Measurements from ENCODE around the gene RNPEPL1. TPM values are rescaled to one million over a fixed set of nuclear protein-coding genes. Genes with fewer than 3 reads are reported as not detected.
"Not testable (repeated sequence)": the region's sequence is repeated elsewhere in the genome, so short reads cannot be mapped to it uniquely, and the experiment has no call there.

Gene RNPEPL1, protein sequence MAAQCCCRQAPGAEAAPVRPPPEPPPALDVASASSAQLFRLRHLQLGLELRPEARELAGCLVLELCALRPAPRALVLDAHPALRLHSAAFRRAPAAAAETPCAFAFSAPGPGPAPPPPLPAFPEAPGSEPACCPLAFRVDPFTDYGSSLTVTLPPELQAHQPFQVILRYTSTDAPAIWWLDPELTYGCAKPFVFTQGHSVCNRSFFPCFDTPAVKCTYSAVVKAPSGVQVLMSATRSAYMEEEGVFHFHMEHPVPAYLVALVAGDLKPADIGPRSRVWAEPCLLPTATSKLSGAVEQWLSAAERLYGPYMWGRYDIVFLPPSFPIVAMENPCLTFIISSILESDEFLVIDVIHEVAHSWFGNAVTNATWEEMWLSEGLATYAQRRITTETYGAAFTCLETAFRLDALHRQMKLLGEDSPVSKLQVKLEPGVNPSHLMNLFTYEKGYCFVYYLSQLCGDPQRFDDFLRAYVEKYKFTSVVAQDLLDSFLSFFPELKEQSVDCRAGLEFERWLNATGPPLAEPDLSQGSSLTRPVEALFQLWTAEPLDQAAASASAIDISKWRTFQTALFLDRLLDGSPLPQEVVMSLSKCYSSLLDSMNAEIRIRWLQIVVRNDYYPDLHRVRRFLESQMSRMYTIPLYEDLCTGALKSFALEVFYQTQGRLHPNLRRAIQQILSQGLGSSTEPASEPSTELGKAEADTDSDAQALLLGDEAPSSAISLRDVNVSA
- 100 to 1,000 TPM; 111 to 130 TPM for total RNA-seq
- total RNA-seq, result 113 to 169 reads per million in 2 donors

DNA sequence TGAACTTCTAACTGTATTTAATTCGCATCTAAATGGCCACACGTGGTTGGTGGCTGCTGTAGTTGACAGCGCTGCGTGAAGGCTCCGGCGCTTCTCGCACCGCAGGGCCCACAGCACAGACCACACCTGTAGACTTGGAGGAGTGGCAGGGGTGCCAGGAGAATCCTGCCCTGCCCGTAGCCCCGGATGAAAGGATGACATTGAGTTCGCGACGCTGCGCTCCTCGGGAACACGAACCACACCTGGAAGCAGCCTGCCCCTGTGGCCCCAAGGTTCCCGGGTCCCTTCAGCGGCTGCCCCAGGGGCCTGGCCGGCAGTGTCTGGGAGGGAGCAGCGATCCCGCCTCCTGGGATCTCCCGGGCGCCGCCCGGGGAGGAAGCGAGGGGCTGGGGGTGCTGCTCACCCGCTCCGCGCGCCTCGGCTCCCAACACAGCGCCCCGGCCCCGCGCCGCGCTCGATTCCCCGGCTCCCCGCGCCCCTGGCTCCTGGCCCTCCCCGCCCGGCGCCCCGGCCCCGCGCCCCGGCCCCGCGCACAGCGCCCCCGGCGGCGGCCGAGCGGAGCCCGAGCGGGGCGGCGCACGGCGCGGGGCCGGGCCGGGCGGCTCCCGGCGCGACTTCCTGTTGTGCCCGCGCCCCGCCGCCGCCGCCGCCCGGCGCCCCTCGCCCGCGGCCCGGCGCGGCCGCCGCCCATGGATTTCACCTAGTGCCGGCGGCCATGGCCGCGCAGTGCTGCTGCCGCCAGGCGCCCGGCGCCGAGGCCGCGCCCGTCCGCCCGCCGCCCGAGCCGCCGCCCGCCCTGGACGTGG is at the start of gene RNPEPL1:
Gene RNPEPL1 (plus strand): TSS at position 613 of the 806 bp plus-strand sequence. CDS start 103 bp downstream, at position 716.
- peaks cover 3% of the 10 kb centered on the region for H3K36me3 Mint-ChIP-seq (ENCODE audit: low read depth)
- H3K4me3 Mint-ChIP-seq, result peak within 1 kb of the TSS; percentile 93
- peaks cover 46% of the 10 kb centered on the region for H3K4me1 Mint-ChIP-seq

GRCh38 chr2:240518981-240519380 is 49.3 kb upstream of the RNPEPL1 start:
- Mint-ChIP-seq H3K36me3 (ENCODE audit: low read depth) (peaks cover 4% of the 10 kb centered on the region), H3K4me3 (no peak overlapping the region), H3K27ac (no peak overlapping the region), H3K27me3 (no peaks in the 10 kb centered on the region), H3K4me1 (peaks cover 9% of the 10 kb centered on the region)
- no peaks in the 10 kb centered on the region for H3K9me3 ChIP-seq (ENCODE audit: control insufficient read depth, low read length, poor library complexity, severe bottlenecking)
- ATAC-seq (no peak), DNase-seq (no peak)

More for the DNA sequence above, at the start of gene RNPEPL1:
- H3K27me3 Mint-ChIP-seq, result no peaks in the 10 kb centered on the region
- DNase-seq (peak; percentile 46 to 64 (median 57)), ATAC-seq (peak; percentile 26)
- no peaks in the 10 kb centered on the region for H3K9me3 ChIP-seq (ENCODE audit: control insufficient read depth, low read length, poor library complexity, severe bottlenecking)
- peak within 1 kb of the TSS; percentile 100 for H3K27ac Mint-ChIP-seq

- H3K9me3 ChIP-seq (ENCODE audit: control insufficient read depth, low read length, poor library complexity, severe bottlenecking), result no peaks in the 10 kb centered on the region
- Mint-ChIP-seq H3K27me3 (no peaks in the 10 kb centered on the region), H3K36me3 (ENCODE audit: low read depth) (peaks cover 4% of the 10 kb centered on the region), H3K4me3 (no peak overlapping the region), H3K27ac (peak overlapping the region; percentile 1), H3K4me1 (peaks cover 5% of the 10 kb centered on the region)
- DNase-seq, result no peak
- no peak for ATAC-seq
Observed at GRCh38 chr2:240519396-240520129, 48.7 kb upstream of the RNPEPL1 start.

GRCh38 chr2:240520130-240520973 is 47.9 kb upstream of the RNPEPL1 start:
- H3K36me3 Mint-ChIP-seq (ENCODE audit: low read depth), result peaks cover 4% of the 10 kb centered on the region
- H3K27me3 Mint-ChIP-seq, result no peaks in the 10 kb centered on the region
- DNase-seq (no peak), ATAC-seq (no peak)
- peak overlapping the region; percentile 1 for H3K27ac Mint-ChIP-seq
- H3K9me3 ChIP-seq (ENCODE audit: control insufficient read depth, low read length, poor library complexity, severe bottlenecking), result no peaks in the 10 kb centered on the region
- H3K4me3 Mint-ChIP-seq, result no peak overlapping the region
- peaks cover 5% of the 10 kb centered on the region for H3K4me1 Mint-ChIP-seq

DNA sequence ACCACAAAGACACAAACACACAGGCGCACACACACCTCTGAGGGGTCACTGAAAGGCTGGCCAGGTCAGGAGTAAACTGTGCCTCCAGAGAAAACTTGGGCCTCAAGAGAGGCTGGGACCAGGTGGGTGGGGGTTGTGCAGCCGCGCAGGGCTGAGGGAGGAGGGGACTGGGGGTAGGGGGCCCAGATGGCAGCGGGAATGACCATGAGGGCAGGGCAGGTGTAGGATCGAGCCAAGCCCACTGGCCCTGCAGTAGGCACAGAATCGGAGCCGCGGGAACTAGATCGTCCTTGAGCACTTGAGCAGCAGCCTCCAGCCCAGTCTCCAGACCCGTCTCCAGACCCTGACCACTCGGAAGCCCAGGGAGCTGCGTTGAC is 47.3 kb upstream of the RNPEPL1 start:
- Mint-ChIP-seq H3K36me3 (ENCODE audit: low read depth) (peaks cover 4% of the 10 kb centered on the region), H3K27me3 (no peaks in the 10 kb centered on the region), H3K4me3 (no peak overlapping the region), H3K27ac (no peak overlapping the region), H3K4me1 (peaks cover 5% of the 10 kb centered on the region)
- H3K9me3 ChIP-seq (ENCODE audit: control insufficient read depth, low read length, poor library complexity, severe bottlenecking), result no peaks in the 10 kb centered on the region
- ATAC-seq (no peak), DNase-seq (no peak)

GRCh38 chr2:240521885-240522284 is 46.4 kb upstream of the RNPEPL1 start:
- DNase-seq; H3K27me3 Mint-ChIP-seq; H3K9me3 ChIP-seq (ENCODE audit: control insufficient read depth, low read length, poor library complexity, severe bottlenecking); H3K4me1 Mint-ChIP-seq; ATAC-seq; H3K4me3 Mint-ChIP-seq; H3K36me3 Mint-ChIP-seq (ENCODE audit: low read depth); H3K27ac Mint-ChIP-seq: not testable (repeated sequence)

GRCh38 chr2:240522406-240522805 is 45.9 kb upstream of the RNPEPL1 start:
- ATAC-seq (no peak), DNase-seq (no peak)
- Mint-ChIP-seq H3K4me1 (peaks cover 5% of the 10 kb centered on the region), H3K27me3 (no peaks in the 10 kb centered on the region), H3K27ac (no peak overlapping the region), H3K36me3 (ENCODE audit: low read depth) (peaks cover 7% of the 10 kb centered on the region), H3K4me3 (no peak overlapping the region)
- no peaks in the 10 kb centered on the region for H3K9me3 ChIP-seq (ENCODE audit: control insufficient read depth, low read length, poor library complexity, severe bottlenecking)

GRCh38 chr2:240523451-240524281 is 44.6 kb upstream of the RNPEPL1 start:
- Mint-ChIP-seq H3K27ac (no peak overlapping the region), H3K27me3 (no peaks in the 10 kb centered on the region), H3K4me1 (peaks cover 5% of the 10 kb centered on the region), H3K4me3 (no peak overlapping the region), H3K36me3 (ENCODE audit: low read depth) (peaks cover 7% of the 10 kb centered on the region)
- no peaks in the 10 kb centered on the region for H3K9me3 ChIP-seq (ENCODE audit: control insufficient read depth, low read length, poor library complexity, severe bottlenecking)
- ATAC-seq (no peak), DNase-seq (no peak)

DNA sequence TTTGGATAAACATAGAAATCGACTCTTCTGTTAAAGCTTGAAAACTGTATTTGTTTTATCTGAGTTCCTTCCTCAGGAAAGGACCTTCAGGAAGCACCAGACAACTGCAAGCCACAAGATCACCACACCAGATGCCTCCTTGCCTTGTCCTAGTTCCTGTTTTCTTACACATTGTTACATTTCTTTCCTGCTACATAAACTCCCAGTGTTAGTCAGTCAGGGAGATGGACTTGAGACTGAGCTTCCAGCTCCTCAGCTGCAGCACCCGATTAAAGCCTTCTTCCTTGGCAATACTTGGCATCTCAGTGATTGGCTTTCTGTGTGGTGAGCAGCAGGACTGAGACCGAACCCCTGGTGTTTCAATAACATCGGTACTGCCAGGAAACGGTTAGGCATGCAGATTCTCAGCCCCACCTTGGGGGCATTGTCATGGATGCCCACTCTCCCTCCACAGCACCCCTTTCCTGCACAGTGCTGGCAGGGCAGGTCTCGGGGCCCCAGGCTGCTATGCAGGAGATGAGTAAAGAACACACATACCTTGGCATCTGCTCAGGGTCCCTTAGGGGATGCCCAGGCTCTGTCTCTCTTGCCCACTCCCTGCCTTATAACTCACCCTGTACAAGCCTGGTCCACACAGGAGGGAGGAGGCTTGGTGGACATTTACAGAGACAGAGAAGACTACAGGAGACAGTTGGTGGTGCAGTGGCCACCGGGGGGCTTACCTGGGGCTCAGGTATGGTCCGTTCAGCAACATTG is 43.1 kb upstream of the RNPEPL1 start:
- Mint-ChIP-seq H3K27me3 (no peaks in the 10 kb centered on the region), H3K27ac (no peak overlapping the region), H3K36me3 (ENCODE audit: low read depth) (peaks cover 7% of the 10 kb centered on the region), H3K4me1 (peaks cover 5% of the 10 kb centered on the region), H3K4me3 (no peak overlapping the region)
- ATAC-seq (no peak), DNase-seq (no peak)
- H3K9me3 ChIP-seq (ENCODE audit: control insufficient read depth, low read length, poor library complexity, severe bottlenecking), result no peaks in the 10 kb centered on the region

GRCh38 chr2:240525802-240526201 is 42.5 kb upstream of the RNPEPL1 start:
- Mint-ChIP-seq H3K36me3 (ENCODE audit: low read depth) (peaks cover 7% of the 10 kb centered on the region), H3K27ac (no peak overlapping the region), H3K4me3 (no peak overlapping the region), H3K4me1 (peaks cover under 1% of the 10 kb centered on the region), H3K27me3 (no peaks in the 10 kb centered on the region)
- no peak for DNase-seq
- no peaks in the 10 kb centered on the region for H3K9me3 ChIP-seq (ENCODE audit: control insufficient read depth, low read length, poor library complexity, severe bottlenecking)
- ATAC-seq, result no peak

- no peaks in the 10 kb centered on the region for H3K27me3 Mint-ChIP-seq
- H3K4me3 Mint-ChIP-seq, result no peak overlapping the region
Observed at GRCh38 chr2:240526521-240526920, 41.8 kb upstream of the RNPEPL1 start.

More at GRCh38 chr2:240526521-240526920, 41.8 kb upstream of the RNPEPL1 start:
- ATAC-seq (no peak), DNase-seq (no peak)
- no peak overlapping the region for H3K27ac Mint-ChIP-seq
- peaks cover 7% of the 10 kb centered on the region for H3K36me3 Mint-ChIP-seq (ENCODE audit: low read depth)
- no peaks in the 10 kb centered on the region for H3K9me3 ChIP-seq (ENCODE audit: control insufficient read depth, low read length, poor library complexity, severe bottlenecking)
- H3K4me1 Mint-ChIP-seq, result no peaks in the 10 kb centered on the region
